HepG2 (cell line): ENCODE measurements around the gene PDGFA. TPM values are rescaled to one million over a fixed set of nuclear protein-coding genes. Genes with fewer than 3 reads are reported as not detected.

Source experiments
- EEA1 ChIP-seq: sonication (generic); formaldehyde crosslinking; IDR thresholded peaks from 2 replicates; pipeline ENCODE4 v1.5.1; 2020; ENCODE audit warnings: mild to moderate bottlenecking, missing genetic modification reagents, borderline replicate concordance
- FLYWCH1 ChIP-seq: sonication (generic); formaldehyde crosslinking; IDR thresholded peaks from 2 replicates; pipeline ENCODE4 v1.8.1; 2023; ENCODE audit warnings: mild to moderate bottlenecking, missing genetic modification reagents
- GATAD2A ChIP-seq: IDR thresholded peaks from 2 replicates; pipeline ENCODE4 v1.6.1; 2016
- MAFF ChIP-seq: IDR thresholded peaks from 2 replicates; pipeline ENCODE4 v1.6.1; 2011; ENCODE audit warnings: low read depth, low read length, improper control_type of control experiment
- MYNN ChIP-seq: sonication (generic); formaldehyde crosslinking; IDR thresholded peaks from 2 replicates; pipeline ENCODE4 v1.4.0; 2020; ENCODE audit warnings: mild to moderate bottlenecking, low read depth, missing genetic modification reagents
- NR2F6 ChIP-seq, 2 experiments: IDR thresholded peaks; 2 replicates each; pipeline ENCODE4 v1.6.1; 2016; ENCODE audit warnings: antibody characterized with exemption in 1 of 2, mild to moderate bottlenecking in 1 of 2
- YY1 ChIP-seq: IDR thresholded peaks from 2 replicates; pipeline ENCODE4 v1.6.1; 2011; ENCODE audit warnings: low read length, low read depth, moderate library complexity, mild to moderate bottlenecking; ENCODE audit not compliant: insufficient read depth, insufficient replicate concordance
- ZBTB20 ChIP-seq: sonication (generic); formaldehyde crosslinking; IDR thresholded peaks from 2 replicates; pipeline ENCODE4 v1.8.1; 2023; ENCODE audit warnings: missing genetic modification reagents, low read depth, mild to moderate bottlenecking, borderline replicate concordance
- ZNF274 ChIP-seq: sonication (generic); formaldehyde crosslinking; IDR thresholded peaks from 2 replicates; pipeline ENCODE4 v1.5.1; 2020; ENCODE audit warnings: mild to moderate bottlenecking, missing genetic modification reagents
- ZNF33B ChIP-seq: sonication (generic); formaldehyde crosslinking; IDR thresholded peaks from 2 replicates; pipeline ENCODE4 v1.5.1; 2020; ENCODE audit warnings: mild to moderate bottlenecking, missing genetic modification reagents
- ZNF570 ChIP-seq: sonication (generic); formaldehyde crosslinking; IDR thresholded peaks from 2 replicates; pipeline ENCODE4 v1.4.0; 2020; ENCODE audit warnings: mild to moderate bottlenecking, missing genetic modification reagents, borderline replicate concordance
- ZNF652 ChIP-seq: IDR thresholded peaks from 2 replicates; pipeline ENCODE4 v1.6.1; 2016; ENCODE audit warnings: low read depth, borderline replicate concordance
- polyA plus RNA-seq, 8 experiments: library from polyadenylated mRNA; depleted of rRNA in 3 of 8; stranded (reverse) in 7 of 8; unstranded in 1 of 8; fragments of >200 nt; fragmentation: Illumina TruSeq in 4 of 8; extraction: Trizol in 4 of 8; gene quantifications; 2 replicates each; pipeline versions ENCODE4 v1.2.1 to v1.2.3, GENCODE V29; 2011 to 2016; ENCODE audit warnings: low read depth in 4 of 8, missing spikeins in 1 of 8, mixed read lengths in 1 of 8; ENCODE audit not compliant: insufficient read depth in 1 of 8
- total RNA-seq, 5 experiments: library from RNA; depleted of rRNA; stranded (reverse); fragments of >200 nt; fragmentation: Illumina TruSeq; extraction: Trizol; gene quantifications; 2 replicates each; pipeline ENCODE4 v1.2.3, GENCODE V29; 2016; ENCODE audit warnings: low read depth in 1 of 5
- TF ChIP-seq, protein P1 (sequence below): IDR thresholded peaks from 2 replicates; pipeline ENCODE4 v1.4.0; 2020; ENCODE audit warnings: mild to moderate bottlenecking, missing genetic modification reagents
- TF ChIP-seq, protein P2 (sequence below): sonication (generic); formaldehyde crosslinking; IDR thresholded peaks from 2 replicates; pipeline ENCODE4 v1.5.1; 2020; ENCODE audit warnings: missing genetic modification reagents, mild to moderate bottlenecking, borderline replicate concordance
- TF ChIP-seq, protein P3 (sequence below): IDR thresholded peaks from 2 replicates; pipeline ENCODE4 v1.6.1; 2018; ENCODE audit warnings: missing genetic modification reagents, mild to moderate bottlenecking, missing compliant biosample characterization
- TF ChIP-seq, protein P4 (sequence below): sonication (generic); formaldehyde crosslinking; IDR thresholded peaks from 2 replicates; pipeline ENCODE4 v1.9.0; 2022; ENCODE audit warnings: low read depth, missing genetic modification reagents
- TF ChIP-seq, protein P5 (sequence below): sonication (generic); formaldehyde crosslinking; IDR thresholded peaks from 2 replicates; pipeline ENCODE4 v1.5.0; 2020; ENCODE audit warnings: mild to moderate bottlenecking, missing genetic modification reagents, moderate library complexity

Gene PDGFA
- total and polyA plus RNA-seq, 2 of the 13 experiments (the other 11 are each of a cell fraction or from before 2014, with no cell fraction given): 1.5 to 3.4 TPM

DNA sequence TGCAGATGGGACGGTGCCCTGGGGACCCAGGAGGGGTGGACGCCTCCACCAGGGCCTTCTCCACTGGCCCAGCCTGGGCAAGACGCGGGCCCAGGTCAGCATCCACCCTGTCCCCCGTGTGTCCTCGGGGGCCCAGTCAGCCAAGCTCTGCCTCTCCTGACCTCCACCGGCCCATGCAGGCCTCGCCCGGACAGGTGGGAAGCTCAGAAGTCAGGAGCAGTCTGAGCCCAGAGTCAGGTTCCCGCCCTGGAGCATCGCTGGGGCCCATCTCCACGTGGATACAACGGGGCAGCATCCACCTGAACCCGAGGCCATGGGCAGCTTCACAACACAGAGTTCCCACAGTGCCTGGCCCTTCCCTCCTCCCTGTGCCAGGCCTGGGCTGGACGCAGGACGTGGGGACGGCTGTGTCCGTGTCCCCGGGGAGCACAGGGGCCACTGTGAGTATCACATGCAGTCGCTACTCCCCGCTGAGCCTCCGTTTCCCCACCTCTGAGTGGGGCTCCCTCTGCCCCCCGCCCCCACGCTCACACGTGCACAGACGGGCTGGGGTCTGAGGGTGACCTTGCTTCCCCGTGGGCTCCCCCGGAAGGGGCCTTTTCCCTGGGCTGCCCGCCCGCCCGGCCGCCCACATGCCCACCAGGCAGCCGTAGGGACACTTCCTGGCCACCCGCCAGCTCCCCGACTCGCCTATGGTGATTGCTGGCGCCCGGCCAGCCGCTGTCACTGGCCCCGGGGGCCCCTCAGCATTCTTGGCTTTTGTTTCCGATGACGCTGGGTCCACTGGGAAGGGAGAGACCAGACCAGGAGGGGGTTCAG, 64.3 kb downstream of the PDGFA start (continued):
- TF ChIP-seq, protein P1, sequence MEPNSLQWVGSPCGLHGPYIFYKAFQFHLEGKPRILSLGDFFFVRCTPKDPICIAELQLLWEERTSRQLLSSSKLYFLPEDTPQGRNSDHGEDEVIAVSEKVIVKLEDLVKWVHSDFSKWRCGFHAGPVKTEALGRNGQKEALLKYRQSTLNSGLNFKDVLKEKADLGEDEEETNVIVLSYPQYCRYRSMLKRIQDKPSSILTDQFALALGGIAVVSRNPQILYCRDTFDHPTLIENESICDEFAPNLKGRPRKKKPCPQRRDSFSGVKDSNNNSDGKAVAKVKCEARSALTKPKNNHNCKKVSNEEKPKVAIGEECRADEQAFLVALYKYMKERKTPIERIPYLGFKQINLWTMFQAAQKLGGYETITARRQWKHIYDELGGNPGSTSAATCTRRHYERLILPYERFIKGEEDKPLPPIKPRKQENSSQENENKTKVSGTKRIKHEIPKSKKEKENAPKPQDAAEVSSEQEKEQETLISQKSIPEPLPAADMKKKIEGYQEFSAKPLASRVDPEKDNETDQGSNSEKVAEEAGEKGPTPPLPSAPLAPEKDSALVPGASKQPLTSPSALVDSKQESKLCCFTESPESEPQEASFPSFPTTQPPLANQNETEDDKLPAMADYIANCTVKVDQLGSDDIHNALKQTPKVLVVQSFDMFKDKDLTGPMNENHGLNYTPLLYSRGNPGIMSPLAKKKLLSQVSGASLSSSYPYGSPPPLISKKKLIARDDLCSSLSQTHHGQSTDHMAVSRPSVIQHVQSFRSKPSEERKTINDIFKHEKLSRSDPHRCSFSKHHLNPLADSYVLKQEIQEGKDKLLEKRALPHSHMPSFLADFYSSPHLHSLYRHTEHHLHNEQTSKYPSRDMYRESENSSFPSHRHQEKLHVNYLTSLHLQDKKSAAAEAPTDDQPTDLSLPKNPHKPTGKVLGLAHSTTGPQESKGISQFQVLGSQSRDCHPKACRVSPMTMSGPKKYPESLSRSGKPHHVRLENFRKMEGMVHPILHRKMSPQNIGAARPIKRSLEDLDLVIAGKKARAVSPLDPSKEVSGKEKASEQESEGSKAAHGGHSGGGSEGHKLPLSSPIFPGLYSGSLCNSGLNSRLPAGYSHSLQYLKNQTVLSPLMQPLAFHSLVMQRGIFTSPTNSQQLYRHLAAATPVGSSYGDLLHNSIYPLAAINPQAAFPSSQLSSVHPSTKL: peak; percentile 39; the same call in 1 of the 2 replicates
- TF ChIP-seq EEA1: no peak
- TF ChIP-seq MAFF: no peak
- peak; percentile 71 for TF ChIP-seq GATAD2A (CRISPR knock-in tag)
- 0 out of 2 replicates have a peak, but pooled peaks have one; percentile 39 for TF ChIP-seq ZNF274 (CRISPR knock-in tag)
- TF ChIP-seq, protein P2, sequence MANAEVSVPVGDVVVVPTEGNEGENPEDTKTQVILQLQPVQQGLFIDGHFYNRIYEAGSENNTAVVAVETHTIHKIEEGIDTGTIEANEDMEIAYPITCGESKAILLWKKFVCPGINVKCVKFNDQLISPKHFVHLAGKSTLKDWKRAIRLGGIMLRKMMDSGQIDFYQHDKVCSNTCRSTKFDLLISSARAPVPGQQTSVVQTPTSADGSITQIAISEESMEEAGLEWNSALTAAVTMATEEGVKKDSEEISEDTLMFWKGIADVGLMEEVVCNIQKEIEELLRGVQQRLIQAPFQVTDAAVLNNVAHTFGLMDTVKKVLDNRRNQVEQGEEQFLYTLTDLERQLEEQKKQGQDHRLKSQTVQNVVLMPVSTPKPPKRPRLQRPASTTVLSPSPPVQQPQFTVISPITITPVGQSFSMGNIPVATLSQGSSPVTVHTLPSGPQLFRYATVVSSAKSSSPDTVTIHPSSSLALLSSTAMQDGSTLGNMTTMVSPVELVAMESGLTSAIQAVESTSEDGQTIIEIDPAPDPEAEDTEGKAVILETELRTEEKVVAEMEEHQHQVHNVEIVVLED (CRISPR knock-in tag): 0 out of 2 replicates have a peak, but pooled peaks have one; percentile 19
- TF ChIP-seq MYNN (CRISPR knock-in tag): no peak
- TF ChIP-seq YY1: no peak
- no peak for TF ChIP-seq FLYWCH1 (CRISPR knock-in tag)
- TF ChIP-seq, protein P3, sequence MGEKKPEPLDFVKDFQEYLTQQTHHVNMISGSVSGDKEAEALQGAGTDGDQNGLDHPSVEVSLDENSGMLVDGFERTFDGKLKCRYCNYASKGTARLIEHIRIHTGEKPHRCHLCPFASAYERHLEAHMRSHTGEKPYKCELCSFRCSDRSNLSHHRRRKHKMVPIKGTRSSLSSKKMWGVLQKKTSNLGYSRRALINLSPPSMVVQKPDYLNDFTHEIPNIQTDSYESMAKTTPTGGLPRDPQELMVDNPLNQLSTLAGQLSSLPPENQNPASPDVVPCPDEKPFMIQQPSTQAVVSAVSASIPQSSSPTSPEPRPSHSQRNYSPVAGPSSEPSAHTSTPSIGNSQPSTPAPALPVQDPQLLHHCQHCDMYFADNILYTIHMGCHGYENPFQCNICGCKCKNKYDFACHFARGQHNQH: no peak
- TF ChIP-seq ZNF570 (CRISPR knock-in tag): no peak
- TF ChIP-seq, protein P4, sequence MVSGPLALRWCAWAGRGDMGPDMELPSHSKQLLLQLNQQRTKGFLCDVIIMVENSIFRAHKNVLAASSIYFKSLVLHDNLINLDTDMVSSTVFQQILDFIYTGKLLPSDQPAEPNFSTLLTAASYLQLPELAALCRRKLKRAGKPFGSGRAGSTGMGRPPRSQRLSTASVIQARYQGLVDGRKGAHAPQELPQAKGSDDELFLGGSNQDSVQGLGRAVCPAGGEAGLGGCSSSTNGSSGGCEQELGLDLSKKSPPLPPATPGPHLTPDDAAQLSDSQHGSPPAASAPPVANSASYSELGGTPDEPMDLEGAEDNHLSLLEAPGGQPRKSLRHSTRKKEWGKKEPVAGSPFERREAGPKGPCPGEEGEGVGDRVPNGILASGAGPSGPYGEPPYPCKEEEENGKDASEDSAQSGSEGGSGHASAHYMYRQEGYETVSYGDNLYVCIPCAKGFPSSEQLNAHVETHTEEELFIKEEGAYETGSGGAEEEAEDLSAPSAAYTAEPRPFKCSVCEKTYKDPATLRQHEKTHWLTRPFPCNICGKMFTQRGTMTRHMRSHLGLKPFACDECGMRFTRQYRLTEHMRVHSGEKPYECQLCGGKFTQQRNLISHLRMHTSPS (CRISPR knock-in tag): peak; percentile 41; the same call in 1 of the 2 replicates
- TF ChIP-seq ZNF652: no peak
- no peak; the same call in 1 of the 2 replicates for TF ChIP-seq ZNF33B (CRISPR knock-in tag)
- TF ChIP-seq NR2F6 (IDR thresholded peaks at IDR 0.05): no peak
- TF ChIP-seq NR2F6 (CRISPR knock-in tag; IDR thresholded peaks at IDR 0.05): peak; percentile 25; the same call in 1 of the 2 replicates
- TF ChIP-seq ZBTB20 (CRISPR knock-in tag): 0 out of 2 replicates have a peak, but pooled peaks have one; percentile 39
- TF ChIP-seq, protein P5, sequence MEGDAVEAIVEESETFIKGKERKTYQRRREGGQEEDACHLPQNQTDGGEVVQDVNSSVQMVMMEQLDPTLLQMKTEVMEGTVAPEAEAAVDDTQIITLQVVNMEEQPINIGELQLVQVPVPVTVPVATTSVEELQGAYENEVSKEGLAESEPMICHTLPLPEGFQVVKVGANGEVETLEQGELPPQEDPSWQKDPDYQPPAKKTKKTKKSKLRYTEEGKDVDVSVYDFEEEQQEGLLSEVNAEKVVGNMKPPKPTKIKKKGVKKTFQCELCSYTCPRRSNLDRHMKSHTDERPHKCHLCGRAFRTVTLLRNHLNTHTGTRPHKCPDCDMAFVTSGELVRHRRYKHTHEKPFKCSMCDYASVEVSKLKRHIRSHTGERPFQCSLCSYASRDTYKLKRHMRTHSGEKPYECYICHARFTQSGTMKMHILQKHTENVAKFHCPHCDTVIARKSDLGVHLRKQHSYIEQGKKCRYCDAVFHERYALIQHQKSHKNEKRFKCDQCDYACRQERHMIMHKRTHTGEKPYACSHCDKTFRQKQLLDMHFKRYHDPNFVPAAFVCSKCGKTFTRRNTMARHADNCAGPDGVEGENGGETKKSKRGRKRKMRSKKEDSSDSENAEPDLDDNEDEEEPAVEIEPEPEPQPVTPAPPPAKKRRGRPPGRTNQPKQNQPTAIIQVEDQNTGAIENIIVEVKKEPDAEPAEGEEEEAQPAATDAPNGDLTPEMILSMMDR (CRISPR knock-in tag): no peak
